ENCODE measurements around the gene ASTN2. TPM values are rescaled to one million over a fixed set of nuclear protein-coding genes. Genes with fewer than 3 reads are reported as not detected.

The ASTN2 gene
- total and polyA plus RNA-seq, 4 donors = 0.57 to 2.9 (median 1.4) TPM

DNA sequence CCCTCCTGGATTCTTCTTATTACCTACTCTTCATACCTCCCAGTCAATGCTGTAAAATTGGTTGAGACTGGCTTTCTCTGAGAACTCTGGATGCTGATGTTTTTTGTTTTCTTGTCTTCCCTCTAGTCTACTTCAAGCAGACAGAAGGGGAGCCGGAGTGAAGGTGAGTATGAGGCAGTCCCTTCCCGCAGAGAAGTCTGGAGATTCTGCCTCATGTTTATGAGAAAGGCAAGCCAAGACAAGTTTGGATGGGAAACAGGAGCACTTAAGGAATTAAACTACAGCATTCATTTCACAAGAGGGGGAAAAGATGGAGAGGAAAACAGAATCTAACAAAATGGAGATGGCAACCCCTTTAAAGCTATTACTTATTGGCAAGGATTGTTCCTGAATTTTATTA, 481.6 kb downstream of the ASTN2 start:
- WGBS = 78% methylated on average over 2 of the region's 2 CpGs
- TF ChIP-seq FOXA2 (IDR thresholded peaks at IDR 0.05) (no peak), NR2F2 (IDR thresholded peaks at IDR 0.05) (no peak), JUND (IDR thresholded peaks at IDR 0.05) (no peak), YY1 (IDR thresholded peaks at IDR 0.05) (no peak), FOXA1 (IDR thresholded peaks at IDR 0.05) (no peak), EGR1 (IDR thresholded peaks at IDR 0.05; ENCODE audit: low read depth in 2 of 2) (no peak), HNF4G (IDR thresholded peaks at IDR 0.05) (no peak), SP1 (IDR thresholded peaks at IDR 0.05) (no peak), GABPA (IDR thresholded peaks at IDR 0.05 in 1 of 2, conservative IDR thresholded peaks at IDR 0.05 in 1 of 2) (no peak), HNF4A (conservative IDR thresholded peaks at IDR 0.05) (no peak), RAD21 (IDR thresholded peaks at IDR 0.05) (no peak), RXRA (IDR thresholded peaks at IDR 0.05) (no peak)
- TF ChIP-seq, protein P1, sequence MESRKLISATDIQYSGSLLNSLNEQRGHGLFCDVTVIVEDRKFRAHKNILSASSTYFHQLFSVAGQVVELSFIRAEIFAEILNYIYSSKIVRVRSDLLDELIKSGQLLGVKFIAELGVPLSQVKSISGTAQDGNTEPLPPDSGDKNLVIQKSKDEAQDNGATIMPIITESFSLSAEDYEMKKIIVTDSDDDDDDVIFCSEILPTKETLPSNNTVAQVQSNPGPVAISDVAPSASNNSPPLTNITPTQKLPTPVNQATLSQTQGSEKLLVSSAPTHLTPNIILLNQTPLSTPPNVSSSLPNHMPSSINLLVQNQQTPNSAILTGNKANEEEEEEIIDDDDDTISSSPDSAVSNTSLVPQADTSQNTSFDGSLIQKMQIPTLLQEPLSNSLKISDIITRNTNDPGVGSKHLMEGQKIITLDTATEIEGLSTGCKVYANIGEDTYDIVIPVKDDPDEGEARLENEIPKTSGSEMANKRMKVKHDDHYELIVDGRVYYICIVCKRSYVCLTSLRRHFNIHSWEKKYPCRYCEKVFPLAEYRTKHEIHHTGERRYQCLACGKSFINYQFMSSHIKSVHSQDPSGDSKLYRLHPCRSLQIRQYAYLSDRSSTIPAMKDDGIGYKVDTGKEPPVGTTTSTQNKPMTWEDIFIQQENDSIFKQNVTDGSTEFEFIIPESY (IDR thresholded peaks at IDR 0.05) = no peak
- TF ChIP-seq, protein P2, sequence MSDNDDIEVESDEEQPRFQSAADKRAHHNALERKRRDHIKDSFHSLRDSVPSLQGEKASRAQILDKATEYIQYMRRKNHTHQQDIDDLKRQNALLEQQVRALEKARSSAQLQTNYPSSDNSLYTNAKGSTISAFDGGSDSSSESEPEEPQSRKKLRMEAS (IDR thresholded peaks at IDR 0.05) = no peak
- TF ChIP-seq, protein P3, sequence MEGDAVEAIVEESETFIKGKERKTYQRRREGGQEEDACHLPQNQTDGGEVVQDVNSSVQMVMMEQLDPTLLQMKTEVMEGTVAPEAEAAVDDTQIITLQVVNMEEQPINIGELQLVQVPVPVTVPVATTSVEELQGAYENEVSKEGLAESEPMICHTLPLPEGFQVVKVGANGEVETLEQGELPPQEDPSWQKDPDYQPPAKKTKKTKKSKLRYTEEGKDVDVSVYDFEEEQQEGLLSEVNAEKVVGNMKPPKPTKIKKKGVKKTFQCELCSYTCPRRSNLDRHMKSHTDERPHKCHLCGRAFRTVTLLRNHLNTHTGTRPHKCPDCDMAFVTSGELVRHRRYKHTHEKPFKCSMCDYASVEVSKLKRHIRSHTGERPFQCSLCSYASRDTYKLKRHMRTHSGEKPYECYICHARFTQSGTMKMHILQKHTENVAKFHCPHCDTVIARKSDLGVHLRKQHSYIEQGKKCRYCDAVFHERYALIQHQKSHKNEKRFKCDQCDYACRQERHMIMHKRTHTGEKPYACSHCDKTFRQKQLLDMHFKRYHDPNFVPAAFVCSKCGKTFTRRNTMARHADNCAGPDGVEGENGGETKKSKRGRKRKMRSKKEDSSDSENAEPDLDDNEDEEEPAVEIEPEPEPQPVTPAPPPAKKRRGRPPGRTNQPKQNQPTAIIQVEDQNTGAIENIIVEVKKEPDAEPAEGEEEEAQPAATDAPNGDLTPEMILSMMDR (IDR thresholded peaks at IDR 0.05; ENCODE audit: low read depth, low read length, missing input control) = no peak
- TF ChIP-seq, protein P4, sequence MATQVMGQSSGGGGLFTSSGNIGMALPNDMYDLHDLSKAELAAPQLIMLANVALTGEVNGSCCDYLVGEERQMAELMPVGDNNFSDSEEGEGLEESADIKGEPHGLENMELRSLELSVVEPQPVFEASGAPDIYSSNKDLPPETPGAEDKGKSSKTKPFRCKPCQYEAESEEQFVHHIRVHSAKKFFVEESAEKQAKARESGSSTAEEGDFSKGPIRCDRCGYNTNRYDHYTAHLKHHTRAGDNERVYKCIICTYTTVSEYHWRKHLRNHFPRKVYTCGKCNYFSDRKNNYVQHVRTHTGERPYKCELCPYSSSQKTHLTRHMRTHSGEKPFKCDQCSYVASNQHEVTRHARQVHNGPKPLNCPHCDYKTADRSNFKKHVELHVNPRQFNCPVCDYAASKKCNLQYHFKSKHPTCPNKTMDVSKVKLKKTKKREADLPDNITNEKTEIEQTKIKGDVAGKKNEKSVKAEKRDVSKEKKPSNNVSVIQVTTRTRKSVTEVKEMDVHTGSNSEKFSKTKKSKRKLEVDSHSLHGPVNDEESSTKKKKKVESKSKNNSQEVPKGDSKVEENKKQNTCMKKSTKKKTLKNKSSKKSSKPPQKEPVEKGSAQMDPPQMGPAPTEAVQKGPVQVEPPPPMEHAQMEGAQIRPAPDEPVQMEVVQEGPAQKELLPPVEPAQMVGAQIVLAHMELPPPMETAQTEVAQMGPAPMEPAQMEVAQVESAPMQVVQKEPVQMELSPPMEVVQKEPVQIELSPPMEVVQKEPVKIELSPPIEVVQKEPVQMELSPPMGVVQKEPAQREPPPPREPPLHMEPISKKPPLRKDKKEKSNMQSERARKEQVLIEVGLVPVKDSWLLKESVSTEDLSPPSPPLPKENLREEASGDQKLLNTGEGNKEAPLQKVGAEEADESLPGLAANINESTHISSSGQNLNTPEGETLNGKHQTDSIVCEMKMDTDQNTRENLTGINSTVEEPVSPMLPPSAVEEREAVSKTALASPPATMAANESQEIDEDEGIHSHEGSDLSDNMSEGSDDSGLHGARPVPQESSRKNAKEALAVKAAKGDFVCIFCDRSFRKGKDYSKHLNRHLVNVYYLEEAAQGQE (IDR thresholded peaks at IDR 0.05) = no peak
- TF ChIP-seq, protein P5, sequence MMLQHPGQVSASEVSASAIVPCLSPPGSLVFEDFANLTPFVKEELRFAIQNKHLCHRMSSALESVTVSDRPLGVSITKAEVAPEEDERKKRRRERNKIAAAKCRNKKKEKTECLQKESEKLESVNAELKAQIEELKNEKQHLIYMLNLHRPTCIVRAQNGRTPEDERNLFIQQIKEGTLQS (IDR thresholded peaks at IDR 0.05) = no peak

More for the DNA sequence above, 481.6 kb downstream of the ASTN2 start:
- Histone ChIP-seq H3K4me3 (ENCODE audit: low read depth in 1 of 3, low read length in 3 of 3) (no peak overlapping the region), H3K27ac (ENCODE audit: low read depth in 1 of 2, low read length in 2 of 2) (no peak overlapping the region), H3K27me3 (ENCODE audit: control insufficient read depth in 4 of 4, insufficient read depth in 4 of 4, low read length in 3 of 4) (peaks cover 0 to 4% (median 0%) of the 10 kb centered on the region in 4 donors), H3K9ac (ENCODE audit: low read depth in 1 of 2, low read length in 2 of 2) (no peak overlapping the region), H3K4me1 (ENCODE audit: control insufficient read depth in 4 of 4, insufficient read depth in 4 of 4, low read length in 3 of 4) (no peaks in the 10 kb centered on the region), H3K9me3 (ENCODE audit: control insufficient read depth in 4 of 4, low read length in 3 of 4) (no peaks in the 10 kb centered on the region), H3K36me3 (ENCODE audit: control insufficient read depth in 4 of 4, insufficient read depth in 3 of 4, low read depth in 1 of 4, low read length in 3 of 4) (no peaks in the 10 kb centered on the region)
- no peak for DNase-seq (ENCODE audit: low spot score)

Data from liver (tissue), 9 donors.